Inflammatory macrophage treated with lipopolysaccharide for 4 hours (primary cell): ENCODE data around the gene CHKA.

Source experiments
- DNase-seq: peaks from one replicate; pipeline ENCODE4 v3.0.0-alpha.2; 2020

The CHKA gene

DNA sequence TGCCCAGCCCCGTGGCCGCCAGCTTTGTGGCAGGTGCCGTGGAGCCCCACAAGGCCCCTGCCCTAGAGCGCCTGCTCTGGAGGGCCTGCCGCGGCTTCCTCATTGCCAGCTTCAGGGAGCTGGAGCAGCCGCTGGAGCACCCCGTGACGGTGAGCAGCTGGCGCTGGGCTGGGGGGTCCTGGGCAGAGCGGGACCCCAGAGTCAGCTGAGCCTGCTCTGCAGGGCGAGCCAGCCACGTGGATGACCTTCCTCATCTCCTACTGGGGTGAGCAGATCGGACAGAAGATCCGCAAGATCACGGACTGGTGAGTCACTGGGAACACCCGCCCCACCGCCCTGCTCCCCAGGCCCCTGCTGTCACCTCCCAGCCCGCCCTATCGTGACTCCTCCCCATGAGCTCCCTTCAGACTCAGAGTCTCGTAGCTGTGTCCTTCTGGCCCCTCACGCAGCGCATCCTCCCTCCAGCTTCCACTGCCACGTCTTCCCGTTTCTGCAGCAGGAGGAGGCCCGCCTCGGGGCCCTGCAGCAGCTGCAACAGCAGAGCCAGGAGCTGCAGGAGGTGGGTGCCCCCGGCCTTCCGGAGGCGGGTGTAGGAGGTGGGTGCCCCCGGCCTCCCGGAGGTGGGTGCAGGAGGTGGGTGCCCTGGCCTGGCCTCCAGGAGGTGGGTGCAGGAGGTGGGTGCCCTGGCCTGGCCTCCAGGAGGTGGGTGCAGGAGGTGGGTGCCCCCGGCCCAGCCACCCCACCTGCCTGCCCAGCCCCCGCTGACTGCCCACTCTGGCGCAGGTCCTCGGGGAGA lies 77.6 kb downstream of the CHKA start:
- peak; percentile 45 for DNase-seq

- DNase-seq = no peak
Measured at GRCh38 chr11:68043029-68043348, 78.2 kb downstream of the CHKA start.

- DNase-seq = no peak
Measured at GRCh38 chr11:68042219-68043028, 78.8 kb downstream of the CHKA start.

DNA sequence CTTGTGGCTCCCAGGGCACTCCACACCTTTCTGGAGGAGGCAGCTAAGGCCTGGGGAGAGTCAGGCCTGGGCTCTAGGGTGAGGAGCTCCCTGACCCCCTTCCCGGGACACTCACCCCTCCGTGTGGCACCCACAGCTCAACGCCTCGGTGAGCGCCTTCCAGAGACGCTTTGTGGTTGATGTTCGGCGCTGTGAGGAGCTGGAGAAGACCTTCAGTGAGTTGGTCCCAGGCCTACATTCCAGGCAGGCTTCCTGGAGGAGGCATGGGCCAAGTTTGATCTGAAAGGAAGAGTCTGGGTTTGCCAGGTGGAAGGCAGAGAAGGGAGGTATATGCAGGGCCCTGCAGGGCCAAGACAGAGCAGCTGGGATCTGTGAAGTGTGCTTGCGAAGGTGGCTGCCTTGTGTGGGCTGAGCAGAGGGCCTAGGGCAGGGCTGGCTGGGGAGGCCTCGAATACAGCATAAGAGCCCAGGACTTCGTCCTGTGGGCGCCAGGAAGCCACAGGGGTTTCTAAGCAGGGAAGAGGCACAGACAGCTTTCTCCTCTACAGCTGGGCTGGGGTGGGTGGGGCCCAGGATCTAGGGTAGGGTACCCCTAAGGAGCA lies 79.5 kb downstream of the CHKA start:
- DNase-seq = no peak

GRCh38 chr11:68040957-68041591 lies 80.1 kb downstream of the CHKA start:
- no peak for DNase-seq

- peak; percentile 79 for DNase-seq
Measured at GRCh38 chr11:68040101-68040956, 80.9 kb downstream of the CHKA start.

GRCh38 chr11:68039526-68040086 lies 81.6 kb downstream of the CHKA start:
- no peak for DNase-seq

DNA sequence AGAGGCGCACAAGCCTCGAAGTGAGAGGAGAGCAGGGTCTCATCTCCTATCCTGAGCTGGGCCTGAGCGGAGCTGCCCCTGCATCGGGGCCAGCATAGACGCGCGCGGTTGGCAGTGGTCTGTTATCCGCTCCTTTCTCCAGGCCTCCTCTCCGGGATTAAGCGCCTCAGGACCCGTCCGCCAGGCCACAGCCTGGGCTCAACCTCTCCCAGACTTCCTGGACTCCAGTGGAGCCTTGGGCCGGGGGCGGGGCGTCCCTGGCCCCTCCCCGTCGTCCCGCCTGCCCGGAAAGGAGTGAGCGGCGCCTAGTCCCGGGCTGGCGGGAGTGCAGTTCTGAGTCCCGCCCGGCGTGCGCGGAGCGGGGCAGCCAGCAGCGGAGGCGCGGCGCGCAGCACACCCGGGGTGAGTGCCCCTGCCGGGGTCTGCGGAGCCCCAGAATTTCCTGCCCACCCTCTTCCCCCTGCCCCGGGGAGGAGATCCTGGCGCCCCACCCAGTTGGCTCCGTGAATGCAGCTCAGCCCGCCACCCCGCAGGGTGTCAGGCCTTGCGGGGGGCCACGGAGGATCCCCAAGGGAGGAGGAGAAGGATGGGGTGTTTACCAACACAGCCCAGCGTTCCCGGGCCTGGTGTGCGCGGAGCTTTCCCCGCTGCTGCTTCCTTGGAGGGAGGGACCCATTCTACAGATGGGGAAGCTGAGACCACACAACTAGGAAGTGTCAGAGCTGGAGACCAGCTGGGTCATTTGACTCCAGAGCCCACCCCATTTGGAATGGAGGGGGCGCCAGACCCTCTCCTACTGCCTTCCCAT lies 82.3 kb downstream of the CHKA start, which contains the start of gene TCIRG1:
Gene TCIRG1 (plus strand): TSS at position 308 of the 808 bp plus-strand sequence. CDS start 2,247 bp downstream, outside the sequence.
- peak; percentile 89 for DNase-seq

DNA sequence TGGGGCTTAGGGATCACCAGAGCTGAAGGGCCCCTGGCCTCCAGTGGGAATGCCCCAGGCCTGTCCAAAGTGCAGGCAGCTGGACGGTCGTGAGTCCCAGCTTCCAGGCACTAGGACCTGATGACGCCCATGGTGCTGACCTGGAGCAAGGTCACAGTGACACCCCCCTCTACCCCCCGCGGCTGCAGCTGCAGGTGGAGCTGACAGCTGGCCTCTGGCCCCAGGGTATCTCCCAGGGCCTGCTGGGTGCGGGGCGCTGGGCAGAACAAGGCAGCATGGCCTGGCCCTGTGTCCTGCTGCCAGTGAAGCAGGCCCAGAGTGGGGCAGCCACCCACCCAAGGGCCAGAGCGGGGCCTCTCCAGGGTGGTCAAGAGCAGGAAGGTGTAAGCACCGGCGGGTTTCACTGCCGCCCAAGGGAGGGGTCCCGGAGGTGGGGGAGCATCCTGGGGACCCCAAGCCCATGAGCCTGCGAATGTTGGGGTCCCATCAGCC lies 82.9 kb downstream of the CHKA start:
- no peak for DNase-seq

- no peak for DNase-seq
Measured at GRCh38 chr11:68037411-68038225, 83.6 kb downstream of the CHKA start.

- DNase-seq = peak; percentile 96
Measured at GRCh38 chr11:68036717-68037239, 84.4 kb downstream of the CHKA start.

DNA sequence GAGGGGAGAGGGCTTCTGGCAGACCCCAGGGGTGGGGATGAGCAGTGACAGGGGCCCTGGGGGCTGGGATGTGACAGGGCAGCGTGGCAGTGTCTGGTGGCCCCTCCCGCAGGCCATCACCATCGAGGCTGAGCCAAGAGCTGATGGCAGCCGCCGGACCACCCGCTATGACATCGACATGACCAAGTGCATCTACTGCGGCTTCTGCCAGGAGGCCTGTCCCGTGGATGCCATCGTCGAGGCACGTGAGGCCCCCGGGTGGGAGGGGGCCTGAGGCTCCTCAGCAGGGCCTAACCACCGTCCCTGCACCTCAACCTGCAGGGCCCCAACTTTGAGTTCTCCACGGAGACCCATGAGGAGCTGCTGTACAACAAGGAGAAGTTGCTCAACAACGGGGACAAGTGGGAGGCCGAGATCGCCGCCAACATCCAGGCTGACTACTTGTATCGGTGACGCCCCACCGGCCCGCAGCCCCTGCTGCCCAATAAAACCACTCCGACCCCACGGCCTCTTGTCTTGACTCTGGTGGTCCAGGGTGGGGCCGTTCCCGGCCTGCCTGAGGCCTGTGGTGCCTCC lies 85.0 kb downstream of the CHKA start:
- DNase-seq = peak; percentile 81

DNA sequence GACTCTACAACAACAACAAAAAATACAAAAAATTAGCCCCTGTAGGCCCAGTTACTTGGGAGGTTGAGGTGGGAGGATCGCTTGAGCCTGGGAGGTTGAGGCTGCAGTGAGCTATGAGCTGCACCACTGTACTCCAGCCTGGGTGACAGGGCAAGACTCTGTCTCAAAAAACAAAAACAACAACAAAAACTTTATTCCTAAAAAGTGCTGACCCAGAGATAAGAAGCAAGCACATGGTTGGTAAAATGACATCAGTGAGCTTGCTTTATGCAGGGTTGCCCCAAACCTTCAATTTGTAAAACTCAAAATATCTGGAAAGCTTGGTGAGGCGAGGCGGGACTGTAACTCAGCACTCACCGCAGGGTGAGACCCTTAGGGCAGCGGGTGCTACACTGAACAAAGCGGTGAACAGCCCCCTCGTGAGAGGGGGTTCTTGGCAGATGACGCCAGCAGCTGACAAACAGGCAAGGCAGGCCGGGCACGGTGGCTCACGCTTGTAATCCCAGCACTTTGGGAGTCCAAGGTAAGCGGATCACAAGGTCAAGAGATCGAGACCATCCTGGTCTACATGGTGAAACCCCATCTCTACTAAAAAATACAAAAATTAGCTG lies 85.8 kb downstream of the CHKA start:
- DNase-seq = no peak

DNA sequence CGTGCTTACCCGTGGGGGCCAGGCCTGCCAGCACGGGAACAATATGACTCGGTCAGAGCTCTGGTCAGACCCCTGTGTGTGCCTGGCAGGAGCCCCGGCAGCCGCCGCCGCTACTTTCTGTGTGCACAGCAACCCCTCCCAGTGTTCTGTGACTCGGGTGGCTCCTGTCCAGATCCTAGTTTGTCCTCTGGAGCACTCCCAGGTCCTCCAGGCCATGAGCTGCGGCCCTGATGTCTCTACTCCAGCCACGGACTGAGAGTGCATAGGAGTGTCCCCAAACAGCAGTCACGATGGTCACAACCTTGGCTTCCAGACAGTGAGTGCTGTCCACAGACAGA lies 87.5 kb downstream of the CHKA start:
- no peak for DNase-seq

DNA sequence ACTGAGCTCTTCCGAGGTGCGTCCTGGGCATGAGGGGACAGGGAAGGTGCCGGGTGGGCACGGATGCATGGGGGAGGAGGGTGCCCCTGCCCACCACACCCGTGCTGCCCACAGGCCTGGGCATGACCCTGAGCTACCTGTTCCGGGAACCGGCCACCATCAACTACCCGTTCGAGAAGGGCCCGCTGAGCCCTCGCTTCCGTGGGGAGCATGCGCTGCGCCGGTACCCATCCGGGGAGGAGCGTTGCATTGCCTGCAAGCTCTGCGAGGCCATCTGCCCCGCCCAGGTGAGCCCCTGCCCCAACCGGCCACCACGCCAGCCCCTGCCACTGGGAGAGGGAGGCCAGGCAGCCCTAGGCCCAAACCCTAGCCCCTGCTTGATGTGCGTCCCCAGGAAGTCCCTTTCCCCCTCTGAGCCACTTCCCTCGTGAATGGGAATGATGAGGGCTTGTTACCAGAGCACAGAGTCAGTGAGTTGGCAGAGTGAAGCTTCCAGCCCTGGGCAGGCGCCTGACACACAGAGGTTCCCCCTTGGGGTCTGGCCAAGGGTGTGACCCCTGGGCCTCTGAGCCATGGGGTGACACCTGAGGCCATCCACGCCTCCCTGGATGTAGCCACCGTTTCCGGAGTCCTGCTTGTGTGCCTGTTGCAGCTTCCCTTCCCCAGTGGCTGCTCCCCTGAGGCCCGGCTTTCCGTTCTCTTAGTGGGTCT lies 88.0 kb downstream of the CHKA start:
- DNase-seq = no peak

GRCh38 chr11:68032003-68032402 lies 89.2 kb downstream of the CHKA start:
- DNase-seq = no peak

GRCh38 chr11:68031144-68031464 lies 90.1 kb downstream of the CHKA start:
- DNase-seq = no peak
